PFSK-1 (cell line): Measurements from ENCODE around the gene TM4SF18.

ENCODE experiments used
- FOXP2 ChIP-seq: optimal IDR thresholded peaks from 2 replicates; pipeline ENCODE3; 2011; ENCODE audit warnings: borderline replicate concordance, control low read depth, inconsistent platforms; ENCODE audit not compliant: insufficient read depth; ENCODE audit errors: extremely low read length, extremely low read depth
- POLR2AphosphoS5 ChIP-seq: IDR thresholded peaks from 2 replicates; pipeline ENCODE4 v1.6.1; 2012; ENCODE audit warnings: low read depth, mild to moderate bottlenecking, control low read depth, low read length, moderate library complexity
- REST ChIP-seq, 2 experiments: IDR thresholded peaks; 2 replicates each; pipeline versions ENCODE4 v1.6.1 to v1.8.0; 2011 to 2012; ENCODE audit warnings: low read depth in 2 of 2, low read length in 2 of 2, control low read depth in 1 of 2, inconsistent platforms in 1 of 2, mild to moderate bottlenecking in 1 of 2, moderate library complexity in 1 of 2; ENCODE audit not compliant: insufficient read depth in 1 of 2
- SIN3A ChIP-seq: IDR thresholded peaks from 2 replicates; pipeline ENCODE4 v1.6.1; 2012; ENCODE audit warnings: mild to moderate bottlenecking, low read length, moderate library complexity, borderline replicate concordance; ENCODE audit not compliant: insufficient read depth
- TAF1 ChIP-seq: IDR thresholded peaks from 2 replicates; pipeline ENCODE4 v1.6.1; 2012; ENCODE audit warnings: low read length, control low read depth, borderline replicate concordance; ENCODE audit not compliant: insufficient read depth

TM4SF18 gene

DNA sequence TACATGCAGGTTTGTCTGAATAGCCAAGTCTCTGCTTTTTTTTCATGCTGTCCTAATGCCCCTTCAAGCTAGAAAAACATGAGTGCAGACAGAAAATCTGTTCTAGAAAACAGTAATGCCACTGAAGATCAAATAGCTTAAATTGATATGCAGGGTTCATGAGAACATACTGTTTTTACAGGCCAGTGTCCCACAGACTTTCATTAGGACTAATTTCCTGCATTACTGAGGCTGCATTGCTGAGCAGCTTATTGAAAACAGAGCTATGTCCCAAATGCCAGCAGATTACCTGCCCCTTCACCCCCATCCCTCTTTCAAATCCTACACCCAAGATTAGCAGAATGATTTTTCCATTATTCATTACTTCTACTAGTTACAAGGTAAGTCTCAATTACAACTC is 665 bp downstream of the TM4SF18 start:
- TF ChIP-seq REST (IDR thresholded peaks at IDR 0.05; ENCODE audit: insufficient read depth in 1 of 2, low read depth in 2 of 2, low read length in 2 of 2) (no peak), SIN3A (no peak), POLR2AphosphoS5 (no peak), FOXP2 (no peak), TAF1 (no peak)

GRCh38 chr3:149332227-149332765 is 1.1 kb downstream of the TM4SF18 start:
- TF ChIP-seq POLR2AphosphoS5: no peak
- TF ChIP-seq FOXP2: no peak
- no peak for TF ChIP-seq REST (IDR thresholded peaks at IDR 0.05; ENCODE audit: insufficient read depth in 1 of 2, low read depth in 2 of 2, low read length in 2 of 2)
- TF ChIP-seq SIN3A: no peak
- no peak for TF ChIP-seq TAF1

GRCh38 chr3:149331396-149331795 is 2.0 kb downstream of the TM4SF18 start:
- no peak for TF ChIP-seq SIN3A
- TF ChIP-seq REST (IDR thresholded peaks at IDR 0.05; ENCODE audit: insufficient read depth in 1 of 2, low read depth in 2 of 2, low read length in 2 of 2): no peak
- TF ChIP-seq POLR2AphosphoS5: no peak
- no peak for TF ChIP-seq TAF1
- no peak for TF ChIP-seq FOXP2

DNA sequence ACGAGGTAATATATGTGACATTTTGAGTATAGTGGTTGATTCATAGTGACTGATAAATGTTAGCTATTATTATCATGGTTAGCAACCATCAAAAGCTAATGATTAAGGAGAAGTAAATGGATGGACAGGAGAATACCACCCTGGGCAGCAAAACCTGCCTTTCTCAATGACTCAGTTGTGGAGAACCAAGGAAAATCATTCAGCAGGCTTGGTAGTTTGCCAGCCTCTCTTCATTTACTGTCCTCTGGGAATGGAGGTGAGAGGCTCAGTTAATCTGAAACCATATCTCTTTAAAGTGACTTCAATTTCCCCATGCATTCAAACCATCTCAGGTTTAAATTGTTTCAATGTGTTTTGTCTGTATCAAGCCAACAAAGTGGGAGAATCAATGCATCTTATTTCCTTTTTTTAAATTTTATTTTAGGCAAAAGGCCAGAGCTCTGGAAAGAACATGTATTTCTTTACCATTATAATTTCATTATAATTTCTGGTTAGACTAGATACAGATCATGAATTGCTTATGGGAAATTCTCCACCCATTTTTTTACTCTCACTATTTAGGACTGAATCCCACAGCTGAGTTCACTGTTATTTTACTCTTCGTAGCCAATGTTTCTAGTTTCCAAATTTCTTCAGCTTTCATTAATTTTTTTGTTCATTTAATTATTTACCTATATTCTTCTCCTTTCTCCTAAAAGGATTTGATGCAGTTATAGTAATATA is 2.7 kb downstream of the TM4SF18 start:
- TF ChIP-seq POLR2AphosphoS5: no peak
- no peak for TF ChIP-seq FOXP2
- no peak for TF ChIP-seq SIN3A
- no peak for TF ChIP-seq TAF1
- no peak for TF ChIP-seq REST (IDR thresholded peaks at IDR 0.05; ENCODE audit: insufficient read depth in 1 of 2, low read depth in 2 of 2, low read length in 2 of 2)
